ENCODE measurements around the gene KLHL17.

DNA sequence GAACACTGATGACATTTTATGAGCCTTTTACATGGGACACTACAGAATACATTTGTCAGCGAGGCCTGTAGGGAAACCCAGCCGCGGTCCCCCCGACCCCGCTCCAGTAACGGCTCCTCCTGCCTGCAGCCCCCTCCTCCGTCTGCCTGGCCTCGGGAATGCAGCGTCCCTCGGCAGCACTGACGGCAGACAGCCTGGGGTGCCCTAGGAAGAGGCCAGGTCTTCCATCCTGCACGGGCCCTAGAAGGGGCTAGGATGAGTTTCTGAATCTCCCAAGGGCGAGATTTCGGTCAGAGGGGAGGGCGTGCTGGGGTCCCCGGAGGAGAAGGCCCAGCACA, 28.2 kb upstream of the KLHL17 start:
- no peak for TF ChIP-seq CTCF (IDR thresholded peaks at IDR 0.05)
- no peak for TF ChIP-seq POLR2A (IDR thresholded peaks at IDR 0.05)
